ENCODE data around the gene ZBTB49. TPM values are rescaled to one million over a fixed set of nuclear protein-coding genes. Genes with fewer than 3 reads are reported as not detected.

The ZBTB49 gene
- total RNA-seq, 4 donors from 2014 or later: 1.7 to 6.3 (median 4.4) TPM

DNA sequence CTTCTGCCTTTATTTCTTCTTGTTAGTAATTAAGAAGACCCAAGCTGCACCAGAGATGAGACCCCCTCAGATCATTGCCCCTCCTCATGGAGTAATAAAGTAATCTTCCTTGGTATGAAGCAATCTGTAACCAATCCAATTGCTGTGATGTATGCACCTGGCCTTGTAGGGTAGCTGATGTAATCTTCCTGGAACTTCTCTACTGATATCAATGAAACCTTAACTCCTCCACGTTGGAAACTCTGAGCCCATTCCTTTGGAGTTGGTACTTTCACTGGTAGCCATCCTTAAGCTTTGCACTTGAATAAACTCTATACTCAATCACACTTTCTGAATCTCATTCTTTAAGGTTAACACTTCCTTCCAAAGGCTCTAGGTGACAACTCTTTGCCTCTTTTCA, 65.3 kb downstream of the ZBTB49 start:
- H3K4me1 ChIP-seq: no peaks in the 10 kb centered on the region
- intact Hi-C loops (cut with DNase I): no loop called here
- no peaks in the 10 kb centered on the region for H3K9me3 ChIP-seq
- WGBS, 2 donors: 26 to 62% methylated on average over 1 of the region's 1 CpG
- no peak overlapping the region for H3K27ac ChIP-seq
- H3K36me3 ChIP-seq: no peaks in the 10 kb centered on the region
- TF ChIP-seq POLR2A (IDR thresholded peaks at IDR 0.05): no peak
- TF ChIP-seq, protein P1, sequence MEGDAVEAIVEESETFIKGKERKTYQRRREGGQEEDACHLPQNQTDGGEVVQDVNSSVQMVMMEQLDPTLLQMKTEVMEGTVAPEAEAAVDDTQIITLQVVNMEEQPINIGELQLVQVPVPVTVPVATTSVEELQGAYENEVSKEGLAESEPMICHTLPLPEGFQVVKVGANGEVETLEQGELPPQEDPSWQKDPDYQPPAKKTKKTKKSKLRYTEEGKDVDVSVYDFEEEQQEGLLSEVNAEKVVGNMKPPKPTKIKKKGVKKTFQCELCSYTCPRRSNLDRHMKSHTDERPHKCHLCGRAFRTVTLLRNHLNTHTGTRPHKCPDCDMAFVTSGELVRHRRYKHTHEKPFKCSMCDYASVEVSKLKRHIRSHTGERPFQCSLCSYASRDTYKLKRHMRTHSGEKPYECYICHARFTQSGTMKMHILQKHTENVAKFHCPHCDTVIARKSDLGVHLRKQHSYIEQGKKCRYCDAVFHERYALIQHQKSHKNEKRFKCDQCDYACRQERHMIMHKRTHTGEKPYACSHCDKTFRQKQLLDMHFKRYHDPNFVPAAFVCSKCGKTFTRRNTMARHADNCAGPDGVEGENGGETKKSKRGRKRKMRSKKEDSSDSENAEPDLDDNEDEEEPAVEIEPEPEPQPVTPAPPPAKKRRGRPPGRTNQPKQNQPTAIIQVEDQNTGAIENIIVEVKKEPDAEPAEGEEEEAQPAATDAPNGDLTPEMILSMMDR (IDR thresholded peaks at IDR 0.05): no peak
- H3K4me3 ChIP-seq: no peak overlapping the region
- peaks cover 0 to 48% (median 2%) of the 10 kb centered on the region in 4 donors for H3K27me3 ChIP-seq
- DNase-seq: no peak

DNA sequence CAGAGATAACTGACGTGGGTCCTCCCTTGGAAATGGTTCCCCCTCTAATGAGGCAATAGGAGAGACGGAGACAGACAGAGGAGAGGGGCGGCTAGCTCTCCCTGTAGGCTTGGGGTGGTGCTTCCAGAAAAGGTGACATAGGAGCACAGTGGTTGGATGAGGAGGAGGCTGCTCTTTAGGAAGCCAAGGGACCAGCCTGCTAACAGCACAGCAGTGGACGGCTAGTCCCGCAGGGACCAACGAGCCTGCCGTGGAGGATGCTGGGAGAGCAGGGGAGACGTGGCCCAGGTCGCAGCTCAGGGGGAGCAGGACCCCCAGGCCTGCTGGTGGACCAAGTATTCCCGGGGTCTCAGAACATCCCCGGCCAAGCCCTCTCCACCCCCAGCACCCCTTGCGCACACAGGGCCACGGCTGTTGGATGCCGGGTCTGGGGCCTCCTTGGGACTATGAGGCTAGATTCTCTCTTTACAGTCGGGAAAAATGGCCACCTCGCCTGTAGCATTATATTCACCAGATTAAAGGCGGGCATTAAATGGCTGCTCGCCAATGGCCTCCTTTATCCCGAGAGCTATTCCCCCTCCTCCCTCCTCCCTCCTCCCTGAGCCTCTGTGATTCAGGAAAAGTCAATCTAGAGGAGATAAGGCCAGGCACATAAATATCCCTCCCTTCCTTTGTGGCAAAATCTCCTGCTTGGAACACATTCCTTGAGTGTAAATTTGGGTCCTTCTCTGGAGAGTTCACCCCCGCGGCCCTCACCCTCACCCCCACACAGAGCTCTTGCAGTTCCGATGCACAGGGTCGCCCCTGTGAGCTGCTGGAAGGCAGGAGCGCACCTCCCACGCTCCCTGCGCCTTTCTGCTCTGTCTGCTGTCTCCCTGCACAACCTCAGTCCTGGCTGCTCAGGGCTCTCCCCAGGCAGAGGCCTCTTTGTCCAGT, 66.3 kb downstream of the ZBTB49 start:
- no peak for DNase-seq

DNA sequence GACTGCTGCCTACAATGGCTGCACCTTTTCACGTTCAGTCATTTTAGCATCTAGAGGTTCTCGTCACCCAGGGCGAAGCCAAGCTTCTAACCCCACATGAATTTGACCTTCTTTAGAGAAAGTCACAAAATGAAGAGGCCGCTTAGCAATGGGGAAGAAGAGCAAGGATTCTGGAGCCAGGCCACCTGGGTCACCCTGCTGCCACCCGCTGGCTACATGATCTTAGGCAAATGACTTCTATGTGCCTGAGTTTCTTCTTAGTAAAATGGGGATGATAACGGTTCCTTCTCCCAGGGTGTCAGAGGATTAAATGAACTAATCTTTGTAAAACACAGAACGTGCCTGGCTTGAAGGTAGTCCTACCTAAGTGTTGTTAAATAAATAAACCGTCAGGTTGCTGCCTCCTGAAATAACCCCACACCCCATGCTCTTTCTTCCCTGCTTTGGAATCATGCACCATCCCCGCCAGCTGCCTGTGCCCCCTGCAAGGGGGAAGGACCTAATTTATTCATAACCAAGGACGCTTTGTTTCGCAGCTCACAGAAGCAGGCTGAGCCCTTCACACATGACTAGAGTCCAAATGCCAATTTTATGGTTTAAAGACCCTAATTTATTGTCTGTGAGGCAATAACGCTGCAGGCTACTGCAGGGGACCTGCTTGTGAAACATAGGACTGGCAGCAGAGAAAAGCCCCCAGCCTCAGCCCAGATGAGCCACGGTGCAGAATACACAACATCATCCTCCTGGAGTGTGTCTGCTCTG, 68.2 kb downstream of the ZBTB49 start:
- no peak for TF ChIP-seq POLR2A (IDR thresholded peaks at IDR 0.05)
- TF ChIP-seq, protein P1 (IDR thresholded peaks at IDR 0.05): no peak
- no peaks in the 10 kb centered on the region for H3K4me1 ChIP-seq
- H3K27ac ChIP-seq: no peak overlapping the region
- H3K36me3 ChIP-seq: no peaks in the 10 kb centered on the region
- H3K27me3 ChIP-seq: peaks cover 0 to 70% (median 2%) of the 10 kb centered on the region in 4 donors
- no peaks in the 10 kb centered on the region for H3K9me3 ChIP-seq
- H3K4me3 ChIP-seq: no peak overlapping the region
- DNase-seq: no peak
- 43 to 48% methylated on average over 11 to 12 of the region's 13 CpGs for WGBS, 2 donors
- intact Hi-C loops (cut with DNase I): no loop called here

More for the DNA sequence above, 66.3 kb downstream of the ZBTB49 start:
- Histone ChIP-seq H3K9me3 (no peaks in the 10 kb centered on the region), H3K27ac (no peak overlapping the region), H3K36me3 (no peaks in the 10 kb centered on the region), H3K4me1 (no peaks in the 10 kb centered on the region), H3K4me3 (no peak overlapping the region), H3K27me3 (peaks cover 0 to 56% (median 2%) of the 10 kb centered on the region in 4 donors)
- WGBS, 2 donors: 63 to 69% methylated on average over 17 to 20 of the region's 26 CpGs
- intact Hi-C loops (cut with DNase I): no loop called here
- no peak for TF ChIP-seq POLR2A (IDR thresholded peaks at IDR 0.05)
- TF ChIP-seq, protein P1 (IDR thresholded peaks at IDR 0.05): no peak

DNA sequence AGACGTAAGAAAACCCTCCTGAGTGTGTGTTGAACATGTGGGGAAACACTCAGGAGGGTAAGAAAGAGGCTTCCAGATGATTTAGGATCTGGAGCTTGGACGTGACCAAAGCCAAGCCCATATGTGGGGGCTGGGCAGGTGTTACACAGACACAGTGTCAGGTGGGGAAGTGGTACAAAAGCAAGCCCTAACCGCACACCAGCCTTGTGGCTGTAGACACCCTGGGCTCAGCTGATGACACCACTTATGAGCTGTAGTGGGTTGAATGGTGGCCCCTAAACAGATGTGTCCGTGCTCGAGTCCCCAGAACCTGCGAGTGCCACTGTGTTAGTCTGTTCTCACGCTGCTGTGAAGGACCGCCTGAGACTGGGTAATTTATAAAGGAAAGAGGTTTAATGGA, 71.8 kb downstream of the ZBTB49 start:
- intact Hi-C loops (cut with DNase I): no loop called here
- no peaks in the 10 kb centered on the region for H3K36me3 ChIP-seq
- H3K4me1 ChIP-seq: no peaks in the 10 kb centered on the region
- H3K27ac ChIP-seq: no peak overlapping the region
- DNase-seq: no peak
- peaks cover 0 to 75% (median 2%) of the 10 kb centered on the region in 4 donors for H3K27me3 ChIP-seq
- 78 to 81% methylated on average over 8 of the region's 8 CpGs for WGBS, 2 donors
- H3K4me3 ChIP-seq: no peak overlapping the region
- no peak for TF ChIP-seq POLR2A (IDR thresholded peaks at IDR 0.05)
- TF ChIP-seq, protein P1 (IDR thresholded peaks at IDR 0.05): no peak
- H3K9me3 ChIP-seq: peaks cover 0 to 9% (median 0%) of the 10 kb centered on the region in 3 donors

Data from esophagus squamous epithelium (tissue), 5 donors.